ENCODE results near the gene MIB2.

The MIB2 gene

DNA sequence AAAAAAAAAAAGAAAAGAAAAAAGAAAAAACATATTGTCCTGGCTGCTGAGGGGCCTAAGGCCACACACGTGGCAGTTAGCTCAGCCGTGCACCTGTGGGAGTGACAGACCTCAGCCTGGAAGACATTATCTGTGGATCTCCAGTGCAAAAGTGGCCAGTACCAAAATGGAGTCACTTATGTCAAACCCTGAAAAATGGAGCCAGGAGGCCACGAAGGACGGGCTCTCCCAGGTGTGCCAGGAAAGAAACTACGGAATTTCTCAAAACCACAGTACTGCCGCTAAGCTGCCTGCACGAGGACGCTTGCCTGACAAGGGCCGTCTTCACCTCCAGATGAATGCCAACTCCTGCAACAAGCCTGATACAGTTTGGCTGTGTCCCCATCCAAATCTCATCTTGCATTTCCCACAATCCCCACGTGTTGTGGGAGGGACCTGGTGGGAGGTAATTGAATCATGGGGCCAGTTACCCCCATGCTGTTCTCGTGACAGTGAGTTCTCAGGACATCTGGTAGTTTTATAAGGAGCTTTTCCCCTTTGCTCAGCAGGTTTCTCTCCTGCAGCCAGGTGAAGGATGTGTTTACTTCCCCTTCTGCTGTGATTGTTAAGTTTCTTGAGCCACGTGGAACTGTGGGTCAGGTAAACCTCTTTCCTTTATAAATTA lies 5.3 kb upstream of the MIB2 start:
- peak; percentile 71 for DNase-seq (ENCODE audit: low read depth)
- TF ChIP-seq, protein P1, sequence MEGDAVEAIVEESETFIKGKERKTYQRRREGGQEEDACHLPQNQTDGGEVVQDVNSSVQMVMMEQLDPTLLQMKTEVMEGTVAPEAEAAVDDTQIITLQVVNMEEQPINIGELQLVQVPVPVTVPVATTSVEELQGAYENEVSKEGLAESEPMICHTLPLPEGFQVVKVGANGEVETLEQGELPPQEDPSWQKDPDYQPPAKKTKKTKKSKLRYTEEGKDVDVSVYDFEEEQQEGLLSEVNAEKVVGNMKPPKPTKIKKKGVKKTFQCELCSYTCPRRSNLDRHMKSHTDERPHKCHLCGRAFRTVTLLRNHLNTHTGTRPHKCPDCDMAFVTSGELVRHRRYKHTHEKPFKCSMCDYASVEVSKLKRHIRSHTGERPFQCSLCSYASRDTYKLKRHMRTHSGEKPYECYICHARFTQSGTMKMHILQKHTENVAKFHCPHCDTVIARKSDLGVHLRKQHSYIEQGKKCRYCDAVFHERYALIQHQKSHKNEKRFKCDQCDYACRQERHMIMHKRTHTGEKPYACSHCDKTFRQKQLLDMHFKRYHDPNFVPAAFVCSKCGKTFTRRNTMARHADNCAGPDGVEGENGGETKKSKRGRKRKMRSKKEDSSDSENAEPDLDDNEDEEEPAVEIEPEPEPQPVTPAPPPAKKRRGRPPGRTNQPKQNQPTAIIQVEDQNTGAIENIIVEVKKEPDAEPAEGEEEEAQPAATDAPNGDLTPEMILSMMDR (IDR thresholded peaks at IDR 0.05; ENCODE audit: control insufficient read depth, extremely low read depth, insufficient read depth): no peak
- no peak overlapping the region for H3K4me3 ChIP-seq (ENCODE audit: low read depth, low read length)

DNA sequence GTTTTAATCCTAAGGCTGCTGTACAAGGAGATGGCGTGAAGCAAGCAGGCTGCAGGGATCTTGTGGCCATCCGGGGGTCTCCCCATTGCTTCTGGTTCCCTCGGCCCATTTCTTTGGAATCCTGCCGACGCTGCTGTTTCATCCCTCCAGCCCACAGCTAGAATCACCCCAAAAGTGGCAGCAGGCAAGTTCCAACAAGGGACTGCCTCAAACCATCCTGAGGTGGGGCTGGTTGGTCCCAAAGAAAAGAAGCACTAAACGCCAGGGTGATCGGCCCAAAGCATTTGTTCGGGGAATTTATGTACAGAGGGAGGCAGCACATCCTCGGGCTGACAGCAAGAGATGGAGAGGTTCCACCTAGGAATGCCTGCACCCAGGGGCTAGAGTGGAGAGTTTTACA lies 4.5 kb upstream of the MIB2 start:
- H3K4me3 ChIP-seq (ENCODE audit: low read depth, low read length): no peak overlapping the region
- DNase-seq (ENCODE audit: low read depth): no peak
- TF ChIP-seq, protein P1 (IDR thresholded peaks at IDR 0.05; ENCODE audit: control insufficient read depth, extremely low read depth, insufficient read depth): no peak

DNA sequence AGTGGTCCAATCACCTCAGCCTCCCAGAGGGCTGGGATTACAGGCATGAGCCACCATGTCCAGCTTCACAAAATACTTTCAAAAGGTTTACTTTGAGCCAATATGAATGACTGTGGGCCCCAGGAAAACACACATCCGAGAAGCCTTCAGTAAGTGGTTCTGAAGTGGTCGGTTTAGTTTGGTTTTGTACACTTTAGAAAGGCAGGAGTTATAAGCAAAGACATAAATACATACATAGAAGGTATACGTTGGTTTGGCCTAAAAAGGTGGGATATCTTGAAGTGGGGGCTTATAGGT lies 3.2 kb upstream of the MIB2 start:
- no peak overlapping the region for H3K4me3 ChIP-seq (ENCODE audit: low read depth, low read length)
- TF ChIP-seq, protein P1 (IDR thresholded peaks at IDR 0.05; ENCODE audit: control insufficient read depth, extremely low read depth, insufficient read depth): no peak
- DNase-seq (ENCODE audit: low read depth): no peak

DNA sequence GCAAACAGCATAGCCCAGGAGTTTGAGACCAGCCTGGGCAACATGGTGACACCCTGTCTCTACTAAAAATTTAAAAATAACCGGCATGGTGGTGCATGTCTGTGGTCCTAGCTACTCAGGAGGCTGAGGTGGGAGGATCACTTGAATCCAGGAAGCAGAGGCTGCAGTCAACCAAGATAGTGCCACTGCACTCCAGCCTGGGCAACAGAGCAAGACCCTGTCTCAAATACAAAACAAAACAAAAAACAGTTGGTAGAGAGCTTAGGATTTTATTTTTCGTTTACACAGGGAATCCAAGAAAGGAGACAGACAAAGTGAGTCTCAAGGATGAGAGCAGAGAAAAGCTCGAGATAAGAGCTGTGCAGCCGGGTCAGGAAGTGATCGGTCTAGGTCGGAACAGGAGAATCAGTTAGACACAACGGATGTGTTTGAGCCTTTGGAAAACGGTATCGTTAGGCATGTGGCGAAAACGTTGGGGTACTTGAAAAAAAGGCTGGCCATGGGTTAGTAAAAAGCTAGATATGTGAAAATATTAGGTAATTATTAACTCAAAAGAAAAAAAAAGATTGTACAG lies 1.7 kb upstream of the MIB2 start:
- peak overlapping the region; percentile 90 for H3K4me3 ChIP-seq (ENCODE audit: low read depth, low read length)
- DNase-seq (ENCODE audit: low read depth): no peak

DNA sequence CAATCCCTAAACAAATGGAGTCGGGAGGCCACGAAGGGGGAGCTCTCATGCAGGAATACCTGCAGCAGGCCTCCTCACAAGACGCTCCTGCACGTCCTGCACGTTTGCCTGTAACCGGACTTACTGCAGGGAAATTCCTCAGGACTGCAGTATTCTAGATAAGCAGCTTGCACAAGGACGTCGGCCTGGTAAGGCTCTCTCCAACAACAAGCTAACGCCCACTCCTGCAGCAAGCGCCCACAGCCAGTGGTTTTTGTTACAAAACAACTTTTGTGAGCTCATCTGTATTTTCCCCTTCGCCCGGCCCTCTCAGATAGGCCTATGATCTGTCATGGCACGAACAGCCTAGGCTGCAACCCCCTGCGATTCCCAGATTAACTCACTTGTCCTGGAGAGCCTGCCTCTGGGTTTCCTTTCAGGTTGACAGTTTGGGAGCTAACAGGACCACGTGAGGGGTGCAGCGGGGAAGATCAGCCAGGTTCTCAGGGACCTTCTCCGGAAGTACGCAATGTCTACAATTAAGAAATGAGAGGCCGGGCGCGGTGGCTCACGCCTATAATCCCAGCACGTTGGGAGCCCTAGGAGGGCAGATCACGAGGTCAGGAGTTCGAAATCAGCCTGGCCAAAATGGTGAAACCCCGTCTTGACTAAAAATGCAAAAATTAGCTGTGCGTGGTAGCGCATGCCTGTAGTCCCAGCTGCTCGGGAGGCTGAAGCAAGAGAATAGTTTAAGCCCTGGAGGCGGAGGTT lies 921 bp upstream of the MIB2 start:
- peak overlapping the region; percentile 90 for H3K4me3 ChIP-seq (ENCODE audit: low read depth, low read length)
- DNase-seq (ENCODE audit: low read depth): no peak
- TF ChIP-seq, protein P1 (IDR thresholded peaks at IDR 0.05; ENCODE audit: control insufficient read depth, extremely low read depth, insufficient read depth): no peak

More for the DNA sequence above, 1.7 kb upstream of the MIB2 start:
- TF ChIP-seq, protein P1 (IDR thresholded peaks at IDR 0.05; ENCODE audit: control insufficient read depth, extremely low read depth, insufficient read depth): no peak

DNA sequence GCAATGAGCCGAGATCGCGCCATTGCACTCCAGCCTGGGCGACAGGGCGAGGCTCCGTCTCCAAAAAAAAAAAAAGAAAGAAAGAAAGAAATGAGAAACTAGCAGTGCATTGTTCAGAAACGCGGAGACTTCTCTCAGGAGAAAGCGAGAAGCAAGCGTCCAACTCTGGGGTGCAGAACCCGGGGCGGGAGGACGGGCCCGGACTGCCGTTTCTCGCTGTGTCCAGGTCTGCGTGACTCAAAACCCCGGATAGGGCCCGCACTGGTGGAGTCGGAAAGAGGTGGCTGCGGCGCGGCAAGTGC lies 395 bp upstream of the MIB2 start:
- TF ChIP-seq, protein P1 (IDR thresholded peaks at IDR 0.05; ENCODE audit: control insufficient read depth, extremely low read depth, insufficient read depth): no peak
- DNase-seq (ENCODE audit: low read depth): no peak
- peak overlapping the region; percentile 90 for H3K4me3 ChIP-seq (ENCODE audit: low read depth, low read length)
